HG03457 (cell line): ENCODE measurements around the gene TNNT1.

Source experiments
- ATAC-seq: cut with Tn5 transposase; IDR thresholded peaks from one replicate; pipeline ENCODE4 v1.9.1; 2021; ENCODE audit warnings: moderate number of reproducible peaks; ENCODE audit not compliant: unreplicated experiment

TNNT1 gene

GRCh38 chr19:55091955-55092354 is 57.1 kb downstream of the TNNT1 start:
- no peak for ATAC-seq

GRCh38 chr19:55091126-55091910 is 57.7 kb downstream of the TNNT1 start:
- ATAC-seq = no peak

- no peak for ATAC-seq
These were observed 58.4 kb downstream of the TNNT1 start for GRCh38 chr19:55090564-55090963.

GRCh38 chr19:55089342-55089944 is 59.6 kb downstream of the TNNT1 start:
- ATAC-seq = no peak

- ATAC-seq = no peak
These were observed 60.3 kb downstream of the TNNT1 start for GRCh38 chr19:55088543-55089341.

GRCh38 chr19:55088021-55088451 is 61.0 kb downstream of the TNNT1 start:
- ATAC-seq = no peak

GRCh38 chr19:55087542-55087901 is 61.5 kb downstream of the TNNT1 start:
- ATAC-seq = no peak

GRCh38 chr19:55086730-55087541 is 62.1 kb downstream of the TNNT1 start:
- no peak for ATAC-seq

- no peak for ATAC-seq
These were observed 62.9 kb downstream of the TNNT1 start for GRCh38 chr19:55085923-55086715.

- no peak for ATAC-seq
These were observed 64.6 kb downstream of the TNNT1 start for GRCh38 chr19:55084416-55084815.

- ATAC-seq = no peak
These were observed 65.8 kb downstream of the TNNT1 start for GRCh38 chr19:55083004-55083850.
